Neural crest cell (in vitro differentiated cells): ENCODE data around the gene NRF1. TPM values are rescaled to one million over a fixed set of nuclear protein-coding genes. Genes with fewer than 3 reads are reported as not detected.

ENCODE experiments used
- DNase-seq: peaks from one replicate; pipeline ENCODE4 v3.0.0; 2021; ENCODE audit warnings: low read depth, mixed read lengths, low spot score
- H3K27ac Mint-ChIP-seq: one replicate; pipeline ENCODE4 v1.8.0; 2021; ENCODE audit warnings: mild to moderate bottlenecking, mixed read lengths; ENCODE audit not compliant: unreplicated experiment
- H3K27me3 Mint-ChIP-seq: 2 replicates; pipeline ENCODE4 v1.8.0; 2021; ENCODE audit warnings: low read depth, mild to moderate bottlenecking, mixed read lengths
- H3K36me3 Mint-ChIP-seq: 2 replicates; pipeline ENCODE4 v1.8.0; 2021; ENCODE audit warnings: low read depth, mild to moderate bottlenecking, mixed read lengths
- H3K4me1 Mint-ChIP-seq: 2 replicates; pipeline ENCODE4 v1.8.0; 2021; ENCODE audit warnings: mixed read lengths
- H3K4me3 Mint-ChIP-seq: one replicate; pipeline ENCODE4 v1.8.0; 2021; ENCODE audit warnings: mild to moderate bottlenecking, mixed read lengths
- H3K9me3 Mint-ChIP-seq: 2 replicates; pipeline ENCODE4 v1.8.0; 2021; ENCODE audit warnings: mixed read lengths
- CTCF ChIP-seq: fragments of 200-600 bp; sonication (generic); conservative IDR thresholded peaks from 2 replicates; pipeline ENCODE4 v1.5.0; 2021; ENCODE audit warnings: antibody characterized with exemption, mild to moderate bottlenecking
- total RNA-seq: library from RNA; stranded (reverse); gene quantifications from 2 replicates; pipeline ENCODE4 v1.2.1, GENCODE V29; 2021

Gene NRF1
- total RNA-seq, 1 donor from 2014 or later, result 27.5 TPM

GRCh38 chr7:129569811-129570215, 41.7 kb upstream of the NRF1 start:
- DNase-seq, result no peak
- no peak overlapping the region for H3K27ac Mint-ChIP-seq
- no peaks in the 10 kb centered on the region for H3K4me1 Mint-ChIP-seq
- H3K36me3 Mint-ChIP-seq, result no peaks in the 10 kb centered on the region
- H3K9me3 Mint-ChIP-seq, result peaks cover 9% of the 10 kb centered on the region
- H3K27me3 Mint-ChIP-seq, result peaks cover under 1% of the 10 kb centered on the region
- H3K4me3 Mint-ChIP-seq, result no peak overlapping the region
- TF ChIP-seq CTCF, result no peak

- TF ChIP-seq CTCF, result no peak
- H3K27me3 Mint-ChIP-seq, result no peaks in the 10 kb centered on the region
Measured at GRCh38 chr7:129571201-129571600, 40.3 kb upstream of the NRF1 start.

GRCh38 chr7:129572205-129572604, 39.3 kb upstream of the NRF1 start:
- no peak for TF ChIP-seq CTCF
- no peaks in the 10 kb centered on the region for H3K4me1 Mint-ChIP-seq
- H3K27ac Mint-ChIP-seq, result no peak overlapping the region
- peaks cover 11% of the 10 kb centered on the region for H3K9me3 Mint-ChIP-seq
- DNase-seq, result no peak
- no peaks in the 10 kb centered on the region for H3K27me3 Mint-ChIP-seq
- peaks cover 5% of the 10 kb centered on the region for H3K36me3 Mint-ChIP-seq
- H3K4me3 Mint-ChIP-seq, result no peak overlapping the region

More at GRCh38 chr7:129571201-129571600, 40.3 kb upstream of the NRF1 start:
- peaks cover 2% of the 10 kb centered on the region for H3K36me3 Mint-ChIP-seq
- DNase-seq, result no peak
- peaks cover 10% of the 10 kb centered on the region for H3K9me3 Mint-ChIP-seq
- H3K27ac Mint-ChIP-seq, result no peak overlapping the region
- H3K4me1 Mint-ChIP-seq, result no peaks in the 10 kb centered on the region
- no peak overlapping the region for H3K4me3 Mint-ChIP-seq

GRCh38 chr7:129574487-129574886, 37.0 kb upstream of the NRF1 start:
- H3K4me1 Mint-ChIP-seq, result no peaks in the 10 kb centered on the region
- TF ChIP-seq CTCF, result no peak
- no peak overlapping the region for H3K4me3 Mint-ChIP-seq
- peaks cover 12% of the 10 kb centered on the region for H3K36me3 Mint-ChIP-seq
- no peak for DNase-seq
- H3K27ac Mint-ChIP-seq, result peak overlapping the region; percentile 35
- peaks cover 6% of the 10 kb centered on the region for H3K9me3 Mint-ChIP-seq
- no peaks in the 10 kb centered on the region for H3K27me3 Mint-ChIP-seq

- H3K9me3 Mint-ChIP-seq, result peaks cover 9% of the 10 kb centered on the region
- no peaks in the 10 kb centered on the region for H3K4me1 Mint-ChIP-seq
- no peak for DNase-seq
- H3K27me3 Mint-ChIP-seq, result no peaks in the 10 kb centered on the region
- no peak overlapping the region for H3K27ac Mint-ChIP-seq
- no peak overlapping the region for H3K4me3 Mint-ChIP-seq
- peaks cover 12% of the 10 kb centered on the region for H3K36me3 Mint-ChIP-seq
- no peak for TF ChIP-seq CTCF
Measured at GRCh38 chr7:129575699-129576098, 35.8 kb upstream of the NRF1 start.

- Mint-ChIP-seq H3K4me1 (no peaks in the 10 kb centered on the region), H3K9me3 (peaks cover 11% of the 10 kb centered on the region), H3K27me3 (no peaks in the 10 kb centered on the region), H3K27ac (no peak overlapping the region), H3K4me3 (no peak overlapping the region), H3K36me3 (peaks cover 12% of the 10 kb centered on the region)
- TF ChIP-seq CTCF, result no peak
- no peak for DNase-seq
Measured at GRCh38 chr7:129576138-129576537, 35.4 kb upstream of the NRF1 start.
